Mucosa of rectum (tissue), 2 donors: ENCODE measurements around the gene QPCTL.
A peak's percentile ranks its signal among the peaks of the same experiment; 100 is the strongest.

Experiments used
- H3K27ac ChIP-seq, 2 donors: one replicate each; pipeline ENCODE4 v1.7.0; 2013; ENCODE audit warnings: inconsistent platforms in 2 of 2, low read depth in 2 of 2, low read length in 2 of 2
- H3K27me3 ChIP-seq, 2 donors: one replicate each; pipeline ENCODE4 v1.7.0; 2013; ENCODE audit warnings: low read length in 2 of 2; ENCODE audit not compliant: control insufficient read depth in 2 of 2, insufficient read depth in 2 of 2
- H3K36me3 ChIP-seq, 2 donors: one replicate each; pipeline ENCODE4 v1.7.0; 2013; ENCODE audit warnings: low read length in 2 of 2; ENCODE audit not compliant: control insufficient read depth in 2 of 2, insufficient read depth in 2 of 2
- H3K4me1 ChIP-seq, 2 donors: one replicate each; pipeline ENCODE4 v1.7.0; 2013; ENCODE audit warnings: low read length in 2 of 2, mild to moderate bottlenecking in 1 of 2; ENCODE audit not compliant: control insufficient read depth in 2 of 2, insufficient read depth in 2 of 2
- H3K4me3 ChIP-seq, 2 donors: one replicate each; pipeline ENCODE4 v1.7.0; 2013; ENCODE audit warnings: low read length in 2 of 2
- H3K9ac ChIP-seq, 2 donors: one replicate each; pipeline ENCODE4 v1.7.0; 2013; ENCODE audit warnings: low read length in 2 of 2, low read depth in 1 of 2, mild to moderate bottlenecking in 1 of 2
- H3K9me3 ChIP-seq, 2 donors: one replicate each; pipeline ENCODE4 v1.7.0; 2013; ENCODE audit warnings: low read length in 2 of 2; ENCODE audit not compliant: control insufficient read depth in 2 of 2
- donor health status: healthy.
- donor health status: Normal muscosa, but diverticular disease.

Gene QPCTL

DNA sequence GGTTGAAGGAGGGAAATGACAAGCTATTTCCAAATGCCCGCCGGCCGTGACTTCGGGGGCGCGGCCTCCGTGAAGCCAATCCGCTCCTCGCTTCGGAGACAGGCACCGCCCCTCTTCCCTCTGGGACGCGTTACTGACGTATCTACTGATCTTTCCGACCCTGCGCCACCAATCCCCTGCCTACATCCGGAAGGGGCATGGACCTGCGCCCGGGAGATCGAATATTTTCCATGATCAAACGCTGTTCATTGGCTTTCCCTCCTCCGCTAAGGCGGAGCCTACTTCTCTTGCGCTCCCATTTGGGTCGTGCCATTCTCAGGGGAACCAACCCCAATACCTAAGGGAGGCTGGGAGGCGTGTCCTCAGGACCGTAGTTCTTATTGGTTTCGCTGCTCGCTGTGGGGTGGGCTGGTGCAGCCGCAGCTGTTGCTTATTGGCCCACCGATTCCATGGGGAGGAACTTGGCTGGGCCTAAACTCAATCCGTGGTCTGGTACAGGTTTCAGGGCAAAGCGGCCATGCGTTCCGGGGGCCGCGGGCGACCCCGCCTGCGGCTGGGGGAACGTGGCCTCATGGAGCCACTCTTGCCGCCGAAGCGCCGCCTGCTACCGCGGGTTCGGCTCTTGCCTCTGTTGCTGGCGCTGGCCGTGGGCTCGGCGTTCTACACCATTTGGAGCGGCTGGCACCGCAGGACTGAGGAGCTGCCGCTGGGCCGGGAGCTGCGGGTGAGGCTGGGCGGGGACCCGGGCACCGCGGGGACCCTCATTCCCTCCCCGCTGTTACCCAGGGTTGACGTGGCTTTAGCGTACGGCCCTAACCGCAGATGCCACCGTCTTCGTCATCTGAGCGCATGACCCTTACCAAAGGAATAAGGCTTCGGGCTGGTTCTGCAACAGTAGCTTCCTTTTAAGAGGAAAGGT, at the start of gene QPCTL:
Gene QPCTL (plus strand): TSS at position 480 of the 919 bp plus-strand sequence. CDS start 38 bp downstream, at position 518.
- Histone ChIP-seq H3K9ac (peak within 1 kb of the TSS; percentile 91), H3K27me3 (no peaks in the 10 kb centered on the region), H3K4me1 (peaks cover 8 to 10% of the 10 kb centered on the region in 2 donors), H3K4me3 (peak within 1 kb of the TSS; percentile 88 to 93), H3K27ac (peak within 1 kb of the TSS; percentile 89 to 90), H3K36me3 (peaks cover 8 to 19% of the 10 kb centered on the region in 2 donors), H3K9me3 (no peaks in the 10 kb centered on the region)

DNA sequence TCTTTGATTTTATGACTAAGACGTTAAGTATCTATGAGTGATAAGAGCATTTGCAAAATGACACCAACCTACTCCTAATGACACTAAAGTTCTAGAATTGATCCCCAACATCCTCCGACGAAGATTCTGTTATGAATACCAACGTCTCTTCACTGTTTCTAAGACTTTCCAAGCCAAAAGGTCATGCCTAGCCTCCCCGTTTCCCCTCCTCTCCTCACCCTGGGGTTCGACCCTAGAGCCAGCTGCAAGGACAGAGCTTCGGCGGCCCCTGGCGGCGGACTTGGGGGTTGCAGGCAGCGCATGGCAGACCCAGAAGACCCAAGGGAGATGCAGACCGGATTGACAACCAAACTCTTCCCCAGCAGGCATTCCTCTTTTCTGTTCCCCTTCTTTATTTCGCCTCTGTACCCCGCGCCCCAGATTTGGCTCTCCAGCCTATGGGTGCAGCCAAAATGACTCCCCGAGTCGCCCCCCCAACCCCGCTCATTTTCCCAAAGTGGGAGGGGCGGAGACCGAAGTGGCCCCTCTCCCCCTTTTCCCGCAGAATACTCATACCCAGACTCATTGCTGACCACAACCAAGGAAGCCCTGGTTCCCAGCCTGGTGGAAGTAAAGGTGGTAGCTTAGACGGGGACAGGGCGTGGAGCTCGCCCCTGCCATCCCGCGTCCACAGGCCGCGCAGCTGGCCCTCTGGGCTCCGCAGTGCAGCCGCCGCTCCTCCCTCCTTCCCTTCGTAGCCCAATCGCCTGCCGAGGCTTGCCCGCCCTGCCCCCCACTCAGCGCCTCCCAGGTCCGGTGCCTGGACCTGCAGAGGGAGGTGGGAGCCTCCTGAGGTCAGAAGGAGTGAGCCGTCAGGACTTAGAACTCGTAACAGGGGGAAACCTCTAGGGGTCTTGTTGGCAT, 49.2 kb upstream of the QPCTL start:
- H3K36me3 ChIP-seq = no peaks in the 10 kb centered on the region
- H3K4me3 ChIP-seq = peak overlapping the region in 1 of 2 donors; percentile 17
- H3K27ac ChIP-seq = no peak overlapping the region
- peaks cover 26 to 29% of the 10 kb centered on the region in 2 donors for H3K4me1 ChIP-seq
- H3K9ac ChIP-seq = no peak overlapping the region
- H3K27me3 ChIP-seq = peaks cover 7 to 15% of the 10 kb centered on the region in 2 donors
- H3K9me3 ChIP-seq = no peaks in the 10 kb centered on the region

DNA sequence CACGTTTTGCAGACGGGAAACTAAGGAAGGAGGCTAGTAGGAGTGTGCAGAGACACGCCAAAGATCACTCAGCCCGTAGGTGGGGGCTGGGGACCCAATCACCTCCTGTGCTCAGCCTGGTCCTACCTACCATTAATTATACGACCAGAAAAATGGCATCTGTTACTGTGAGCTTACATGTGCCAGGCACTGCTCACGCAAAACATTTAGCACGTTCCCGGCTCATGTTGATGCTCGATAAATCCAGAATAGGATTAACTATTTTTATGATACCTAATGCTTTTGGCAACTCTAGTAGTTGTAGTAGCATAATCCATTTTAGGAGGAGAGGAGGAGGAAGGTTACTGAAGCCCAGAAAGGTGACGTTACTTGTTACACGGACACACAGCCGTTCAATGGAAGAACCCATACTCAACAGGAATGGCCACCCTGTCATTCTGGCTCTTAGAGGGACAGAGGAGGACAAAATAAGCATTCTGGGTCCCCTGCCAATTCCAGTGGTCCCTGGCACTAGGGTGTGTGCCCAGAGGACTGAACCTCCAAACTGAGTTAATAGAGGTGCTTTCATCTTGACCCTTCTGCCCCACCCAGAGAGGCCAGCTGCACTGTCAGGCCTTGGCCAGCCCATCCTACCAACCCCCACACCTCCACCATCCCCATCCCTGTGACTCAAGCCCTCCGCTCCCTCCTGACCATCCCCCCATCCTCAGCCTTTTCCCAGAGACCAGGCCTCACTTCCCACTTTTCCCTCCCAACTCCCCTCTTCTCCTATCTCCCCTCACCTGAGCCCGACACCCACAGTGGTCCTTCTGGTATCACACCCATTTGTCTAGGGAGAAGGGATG, 48.3 kb upstream of the QPCTL start:
- Histone ChIP-seq H3K4me1 (peaks cover 22% of the 10 kb centered on the region in 2 donors), H3K27me3 (peaks cover 7 to 15% of the 10 kb centered on the region in 2 donors), H3K4me3 (no peak overlapping the region), H3K36me3 (no peaks in the 10 kb centered on the region), H3K9me3 (no peaks in the 10 kb centered on the region), H3K9ac (no peak overlapping the region), H3K27ac (no peak overlapping the region)

DNA sequence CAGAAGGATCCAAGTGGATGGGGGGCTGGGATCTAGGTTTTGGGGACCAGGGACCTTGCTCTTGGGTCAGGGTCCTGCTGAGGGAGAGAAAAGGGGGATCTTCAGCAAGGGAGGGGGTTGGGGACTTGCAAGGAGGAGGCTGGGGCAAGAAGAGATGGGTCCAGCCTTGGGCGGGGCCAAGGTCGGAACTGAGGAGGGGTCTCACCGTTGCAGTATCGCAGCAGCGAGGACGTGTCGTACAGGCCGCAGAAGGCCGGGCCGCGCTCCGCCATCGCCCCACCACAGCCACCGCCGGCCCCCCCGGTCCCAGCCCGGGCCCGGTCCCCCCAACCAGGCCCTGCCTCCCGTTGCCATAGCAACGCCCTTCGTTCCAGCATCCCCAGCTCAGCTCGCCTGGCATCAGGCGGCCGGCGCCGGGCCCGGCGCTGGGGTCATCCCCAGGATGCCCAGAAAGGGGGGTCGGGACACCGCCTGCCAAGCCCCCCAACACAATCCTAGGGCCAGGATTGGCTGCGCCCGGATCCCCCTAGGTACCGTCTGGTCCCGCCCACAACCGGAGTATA, 47.3 kb upstream of the QPCTL start:
- Histone ChIP-seq H3K9ac (no peak overlapping the region), H3K36me3 (no peaks in the 10 kb centered on the region), H3K27me3 (peaks cover 7 to 15% of the 10 kb centered on the region in 2 donors), H3K4me1 (peaks cover 19 to 22% of the 10 kb centered on the region in 2 donors), H3K27ac (no peak overlapping the region), H3K4me3 (peak overlapping the region; percentile 35 to 52), H3K9me3 (no peaks in the 10 kb centered on the region)

DNA sequence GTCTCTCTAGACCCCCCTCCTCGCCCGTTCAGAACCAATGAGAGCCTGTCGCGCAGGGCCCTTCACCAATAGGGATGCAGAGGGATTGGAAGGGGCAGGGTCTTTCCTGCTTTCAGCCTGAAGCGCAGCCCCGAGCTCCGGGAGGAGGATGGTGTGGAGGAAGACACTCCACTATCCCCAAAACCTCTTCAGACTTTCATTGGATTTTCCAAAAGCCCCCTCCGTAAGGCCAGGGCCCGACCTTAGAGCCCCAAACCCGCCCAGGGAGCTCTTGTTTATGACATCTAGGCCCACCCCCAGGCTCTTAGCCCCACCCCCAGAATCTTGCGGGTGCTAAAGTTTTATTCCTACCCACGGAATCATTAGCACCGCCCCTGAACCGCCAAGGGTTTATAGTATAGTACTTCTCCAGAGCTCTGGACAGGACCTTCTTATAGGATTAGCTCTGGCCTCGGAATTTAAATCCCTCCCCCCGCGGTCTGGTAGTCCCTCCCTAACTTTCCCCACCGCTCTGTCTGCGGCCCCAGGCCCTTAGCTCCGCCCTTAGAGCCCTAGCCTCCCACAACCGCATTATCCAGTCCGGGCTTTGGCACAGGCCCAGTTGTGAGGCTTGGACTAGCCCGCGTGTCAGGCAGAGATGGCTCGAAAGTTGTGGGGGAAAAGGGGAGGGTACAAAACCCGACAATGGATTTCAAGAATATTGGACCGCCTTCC, 46.7 kb upstream of the QPCTL start:
- no peak overlapping the region for H3K27ac ChIP-seq
- peak overlapping the region; percentile 35 to 52 for H3K4me3 ChIP-seq
- peak overlapping the region in 1 of 2 donors; percentile 24 for H3K9ac ChIP-seq
- H3K4me1 ChIP-seq = peaks cover 18 to 20% of the 10 kb centered on the region in 2 donors
- H3K27me3 ChIP-seq = peaks cover 7 to 15% of the 10 kb centered on the region in 2 donors
- no peaks in the 10 kb centered on the region for H3K36me3 ChIP-seq
- no peaks in the 10 kb centered on the region for H3K9me3 ChIP-seq

DNA sequence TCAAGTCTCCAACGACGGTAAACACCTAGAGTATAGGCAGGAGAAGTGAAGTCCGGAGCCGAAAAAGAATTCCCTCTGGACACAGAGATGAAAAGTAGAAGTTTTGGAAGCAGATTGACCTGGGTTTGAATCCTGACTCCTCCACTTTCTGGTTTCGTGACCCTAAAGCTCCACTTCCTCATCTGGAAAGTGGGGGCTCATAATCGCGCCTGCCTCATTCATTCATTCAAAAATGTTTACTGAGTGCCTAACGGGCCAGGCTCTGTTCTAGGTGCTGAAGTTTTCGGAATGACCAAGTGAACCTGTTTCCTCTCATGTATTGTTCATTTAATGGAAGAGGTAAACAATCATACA, 46.1 kb upstream of the QPCTL start:
- Histone ChIP-seq H3K27ac (no peak overlapping the region), H3K4me3 (peak overlapping the region; percentile 15 to 52), H3K9me3 (no peaks in the 10 kb centered on the region), H3K9ac (no peak overlapping the region), H3K36me3 (no peaks in the 10 kb centered on the region), H3K4me1 (peaks cover 14 to 15% of the 10 kb centered on the region in 2 donors), H3K27me3 (peaks cover 7 to 15% of the 10 kb centered on the region in 2 donors)

DNA sequence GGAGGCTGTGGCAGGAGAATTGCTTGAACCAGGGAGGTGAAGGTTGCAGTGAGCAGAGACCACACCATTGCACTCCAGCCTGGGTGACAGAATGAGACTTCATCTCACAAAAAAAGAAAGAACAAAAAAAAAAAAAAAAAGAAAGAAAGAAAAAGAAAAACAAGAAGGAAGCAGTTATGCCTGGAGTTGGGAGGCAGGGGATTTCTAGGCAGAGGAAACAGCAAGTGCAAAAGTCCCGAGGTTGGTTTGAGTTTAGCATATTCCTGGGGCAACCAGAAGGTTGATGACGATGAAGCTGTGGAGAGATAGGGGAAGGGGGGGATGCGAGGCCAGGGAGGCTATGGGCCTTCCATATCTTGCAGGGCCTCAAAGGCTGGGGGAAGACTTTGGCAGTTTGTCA, 41.7 kb upstream of the QPCTL start:
- Histone ChIP-seq H3K27me3 (peaks cover 0 to 4% of the 10 kb centered on the region in 2 donors), H3K4me3 (no peak overlapping the region), H3K27ac (no peak overlapping the region), H3K4me1 (no peaks in the 10 kb centered on the region), H3K36me3 (no peaks in the 10 kb centered on the region), H3K9me3 (no peaks in the 10 kb centered on the region), H3K9ac (no peak overlapping the region)

DNA sequence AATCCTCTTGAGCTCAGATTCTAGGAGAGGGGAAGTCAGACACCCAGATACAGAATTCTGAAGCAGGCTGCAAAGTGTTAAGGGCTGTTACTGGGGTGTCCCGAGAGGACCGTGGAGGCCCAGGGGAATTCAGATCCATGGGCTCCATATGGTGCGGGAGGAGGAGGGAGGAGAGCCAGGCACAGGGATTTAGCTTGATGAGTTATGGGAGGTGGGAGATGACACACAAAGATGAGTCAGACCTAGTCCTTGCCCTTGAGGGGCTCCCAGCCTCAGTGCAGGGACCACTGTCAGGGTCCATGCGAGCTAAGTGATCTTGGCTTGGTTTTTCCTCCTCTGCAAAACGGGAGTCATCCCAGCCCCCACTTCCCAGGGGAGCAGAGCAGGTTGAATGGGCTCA, 38.8 kb upstream of the QPCTL start:
- H3K27ac ChIP-seq = no peak overlapping the region
- H3K9ac ChIP-seq = no peak overlapping the region

DNA sequence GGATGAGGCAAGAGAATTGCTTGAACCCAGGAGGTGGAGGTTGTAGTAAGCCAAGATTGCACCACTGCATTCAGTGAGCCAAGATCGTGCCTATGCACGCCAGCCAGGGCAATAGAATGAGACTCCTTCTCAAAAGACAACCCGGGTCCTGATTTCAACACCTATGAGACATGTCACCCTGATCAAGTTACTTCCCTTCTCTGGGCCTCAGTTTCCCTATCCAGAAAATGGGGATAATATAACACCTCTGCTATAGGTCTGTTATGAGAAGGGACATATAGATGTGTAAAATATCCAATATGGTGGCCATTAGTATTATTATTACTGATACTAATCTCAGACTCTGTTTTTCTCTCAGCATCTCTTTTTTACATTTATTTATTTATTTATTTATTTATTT, 37.4 kb upstream of the QPCTL start:
- no peak overlapping the region for H3K27ac ChIP-seq
- H3K4me1 ChIP-seq = no peaks in the 10 kb centered on the region
- H3K27me3 ChIP-seq = peaks cover 0 to 3% of the 10 kb centered on the region in 2 donors
- H3K9ac ChIP-seq = no peak overlapping the region
- no peak overlapping the region for H3K4me3 ChIP-seq
- H3K36me3 ChIP-seq = no peaks in the 10 kb centered on the region
- no peaks in the 10 kb centered on the region for H3K9me3 ChIP-seq

More for the DNA sequence above, 38.8 kb upstream of the QPCTL start:
- Histone ChIP-seq H3K4me1 (no peaks in the 10 kb centered on the region), H3K36me3 (no peaks in the 10 kb centered on the region), H3K4me3 (no peak overlapping the region), H3K27me3 (no peaks in the 10 kb centered on the region), H3K9me3 (no peaks in the 10 kb centered on the region)
